Calu3 (cell line): Measurements from ENCODE around the gene CD52. TPM values are rescaled to one million over a fixed set of nuclear protein-coding genes. Genes with fewer than 3 reads are reported as not detected.

Experiments
- BruUV-seq: library from RNA; stranded (reverse); fragments of 400-500 nt; replicated peaks from 2 replicates; lab custom pipeline; 2021; lab: Mats Ljungman, UMichigan
- CTCF ChIA-PET: fragments of 300-600 bp; sonication (Branson Sonifier 250); formaldehyde crosslinking; loops from one replicate; lab custom pipeline; 2022; ENCODE audit warnings: antibody characterized with exemption; lab: Charles Lee
- DNase-seq: peaks from one replicate; pipeline ENCODE4 v3.0.0; 2022
- H3K27ac Mint-ChIP-seq: one replicate; pipeline ENCODE4 v1.8.0; 2022; ENCODE audit warnings: mixed read lengths; ENCODE audit not compliant: unreplicated experiment
- H3K27me3 Mint-ChIP-seq: one replicate; pipeline ENCODE4 v1.8.0; 2022; ENCODE audit warnings: mixed read lengths; ENCODE audit not compliant: unreplicated experiment
- H3K36me3 Mint-ChIP-seq: one replicate; pipeline ENCODE4 v1.8.0; 2022; ENCODE audit warnings: mild to moderate bottlenecking, moderate library complexity, mixed read lengths; ENCODE audit not compliant: insufficient read depth, unreplicated experiment
- H3K4me1 Mint-ChIP-seq: one replicate; pipeline ENCODE4 v1.8.0; 2022; ENCODE audit warnings: mild to moderate bottlenecking, low read depth, mixed read lengths; ENCODE audit not compliant: unreplicated experiment
- H3K4me3 Mint-ChIP-seq: one replicate; pipeline ENCODE4 v1.8.0; 2022; ENCODE audit warnings: mild to moderate bottlenecking, low read depth, moderate library complexity, mixed read lengths; ENCODE audit not compliant: unreplicated experiment
- H3K9me3 Mint-ChIP-seq: one replicate; pipeline ENCODE4 v1.8.0; 2022; ENCODE audit warnings: low read depth, mixed read lengths; ENCODE audit not compliant: unreplicated experiment
- CTCF ChIP-seq: fragments of 200-600 bp; IDR thresholded peaks from one replicate; pipeline ENCODE4 v1.8.0; 2022; ENCODE audit warnings: antibody characterized with exemption; ENCODE audit not compliant: unreplicated experiment
- intact Hi-C: fragments of 100-400 bp; cut with micrococcal nuclease; formaldehyde crosslinking; loops from one replicate; pipeline ENCODE4 v1.10.0; 2022; ENCODE audit not compliant: unreplicated experiment
- total RNA-seq: library from RNA; stranded (reverse); gene quantifications from 2 replicates; pipeline ENCODE4 v1.2.3, GENCODE V29; 2022

CD52 gene
- total RNA-seq, 1 experiment from 2014 or later, result not detected

GRCh38 chr1:26283279-26283853, 34.4 kb upstream of the CD52 start:
- DNase-seq, result no peak
- Mint-ChIP-seq H3K4me3 (no peak overlapping the region), H3K9me3 (no peaks in the 10 kb centered on the region), H3K27me3 (no peaks in the 10 kb centered on the region), H3K4me1 (peaks cover 30% of the 10 kb centered on the region), H3K27ac (no peak overlapping the region), H3K36me3 (peaks cover 57% of the 10 kb centered on the region)
- intact Hi-C loops, result no loop called here
- CTCF ChIA-PET, result no interaction called here
- BruUV-seq, result no TSS peak
- no peak for TF ChIP-seq CTCF

- no peaks in the 10 kb centered on the region for H3K9me3 Mint-ChIP-seq
- CTCF ChIA-PET, result no interaction called here
- peak overlapping the region; percentile 48 for H3K4me3 Mint-ChIP-seq
- no peak for TF ChIP-seq CTCF
- no peak for DNase-seq
- H3K27ac Mint-ChIP-seq, result peak overlapping the region; percentile 84
- H3K27me3 Mint-ChIP-seq, result no peaks in the 10 kb centered on the region
- H3K36me3 Mint-ChIP-seq, result peaks cover 50% of the 10 kb centered on the region
- TSS peak; percentile 12 for BruUV-seq
- intact Hi-C loops, result no loop called here
- peaks cover 24% of the 10 kb centered on the region for H3K4me1 Mint-ChIP-seq
Observed at GRCh38 chr1:26283871-26284596, 33.7 kb upstream of the CD52 start.

GRCh38 chr1:26284597-26285347, 33.0 kb upstream of the CD52 start:
- Mint-ChIP-seq H3K4me1 (peaks cover 20% of the 10 kb centered on the region), H3K36me3 (peaks cover 43% of the 10 kb centered on the region), H3K27me3 (no peaks in the 10 kb centered on the region), H3K9me3 (no peaks in the 10 kb centered on the region), H3K4me3 (peak overlapping the region; percentile 48), H3K27ac (peak overlapping the region; percentile 84)
- peak; percentile 81 for DNase-seq
- no TSS peak for BruUV-seq
- CTCF ChIA-PET, result interaction anchor here (1.2 to 1.4 kb wide), 3 partner anchors 12 to 37 kb away, joined by 3 read pairs; no protein-coding TSS in a partner anchor
- intact Hi-C loops, result no loop called here
- TF ChIP-seq CTCF, result no peak

- no peaks in the 10 kb centered on the region for H3K9me3 Mint-ChIP-seq
- peaks cover 20% of the 10 kb centered on the region for H3K4me1 Mint-ChIP-seq
- CTCF ChIA-PET, result interaction anchor here (1.2 to 1.4 kb wide), 3 partner anchors 11 to 36 kb away, joined by 3 read pairs; no protein-coding TSS in a partner anchor
- H3K27me3 Mint-ChIP-seq, result no peaks in the 10 kb centered on the region
- peak overlapping the region; percentile 48 for H3K4me3 Mint-ChIP-seq
- intact Hi-C loops, result no loop called here
- peaks cover 36% of the 10 kb centered on the region for H3K36me3 Mint-ChIP-seq
- TF ChIP-seq CTCF, result no peak
- peak; percentile 30 for DNase-seq
- peak overlapping the region; percentile 84 for H3K27ac Mint-ChIP-seq
- no TSS peak for BruUV-seq
Observed at GRCh38 chr1:26285366-26286063, 32.2 kb upstream of the CD52 start.
